ENCODE data around the gene PMM1. TPM values are rescaled to one million over a fixed set of nuclear protein-coding genes. Genes with fewer than 3 reads are reported as not detected.
"Not testable (repeated sequence)": the region's sequence is repeated elsewhere in the genome, so short reads cannot be mapped to it uniquely, and the experiment has no call there.

PMM1 gene
- total RNA-seq, 6 experiments from 2014 or later = 21.6 to 45.1 (median 36.2) TPM

GRCh38 chr22:41631115-41631514 is 41.5 kb upstream of the PMM1 start:
- H3K4me1 ChIP-seq; ATAC-seq; H3K27me3 ChIP-seq; H3K9me3 ChIP-seq; H3K4me3 ChIP-seq; intact Hi-C loops (cut with DNase I); H3K27ac ChIP-seq; DNase-seq: not testable (repeated sequence)
- no CpG with 5 or more reads among the region's 28 CpGs for WGBS (ENCODE audit: insufficient coverage, low coverage, low lambda C conversion rate, missing lambda C conversion rate)
- H3K36me3 ChIP-seq = peaks cover 0 to 74% (median 30%) of the 10 kb centered on the region in 4 donors

GRCh38 chr22:41625577-41625976 is 35.9 kb upstream of the PMM1 start:
- ATAC-seq (no peak), DNase-seq (peak in 1 of 3 donors; percentile 29)
- WGBS (ENCODE audit: insufficient coverage, low coverage, low lambda C conversion rate, missing lambda C conversion rate) = 61% methylated on average over 6 of the region's 7 CpGs
- Histone ChIP-seq H3K4me3 (no peak overlapping the region), H3K36me3 (peaks cover 0 to 79% (median 34%) of the 10 kb centered on the region in 4 donors), H3K9me3 (no peaks in the 10 kb centered on the region), H3K27me3 (no peaks in the 10 kb centered on the region), H3K4me1 (peaks cover 0 to 12% (median 4%) of the 10 kb centered on the region in 4 donors), H3K27ac (peak overlapping the region in 1 of 3 donors; percentile 0)
- TF ChIP-seq POLR2A (IDR thresholded peaks at IDR 0.05) = no peak
- no peak for TF ChIP-seq CTCF (IDR thresholded peaks at IDR 0.05)
- intact Hi-C loops (cut with DNase I) = no loop called here

- TF ChIP-seq CTCF (IDR thresholded peaks at IDR 0.05) (no peak), POLR2A (IDR thresholded peaks at IDR 0.05) (no peak)
- ATAC-seq (no peak), DNase-seq (no peak)
- intact Hi-C loops (cut with DNase I) = no loop called here
- H3K27ac ChIP-seq = peak overlapping the region; percentile 94 to 99 (median 96)
- peaks cover 0 to 46% (median 14%) of the 10 kb centered on the region in 4 donors for H3K36me3 ChIP-seq
- H3K4me3 ChIP-seq = peak overlapping the region; percentile 80 to 98 (median 90)
- 0% methylated on average over 8 of the region's 8 CpGs for WGBS (ENCODE audit: insufficient coverage, low coverage, low lambda C conversion rate, missing lambda C conversion rate)
- H3K9me3 ChIP-seq = no peaks in the 10 kb centered on the region
- H3K27me3 ChIP-seq = no peaks in the 10 kb centered on the region
- peaks cover 3 to 29% (median 5%) of the 10 kb centered on the region in 4 donors for H3K4me1 ChIP-seq
Measured at GRCh38 chr22:41621911-41622179, 32.2 kb upstream of the PMM1 start.

GRCh38 chr22:41621099-41621910 is 31.7 kb upstream of the PMM1 start, which contains the start of gene XRCC6:
XRCC6 (plus strand) TSS chr22:41621295; CDS start chr22:41622005, 710 bp downstream.
- peak; percentile 100 for DNase-seq
- no peaks in the 10 kb centered on the region for H3K9me3 ChIP-seq
- peaks cover 3 to 29% (median 5%) of the 10 kb centered on the region in 4 donors for H3K4me1 ChIP-seq
- ATAC-seq = peak; percentile 52 to 91 (median 90)
- peaks cover 0 to 40% (median 11%) of the 10 kb centered on the region in 4 donors for H3K36me3 ChIP-seq
- H3K27me3 ChIP-seq = no peaks in the 10 kb centered on the region
- WGBS (ENCODE audit: insufficient coverage, low coverage, low lambda C conversion rate, missing lambda C conversion rate) = 1% methylated on average over 13 of the region's 70 CpGs
- H3K27ac ChIP-seq = peak within 1 kb of the TSS; percentile 94 to 99 (median 96)
- intact Hi-C loops (cut with DNase I) = no loop called here
- no peak for TF ChIP-seq CTCF (IDR thresholded peaks at IDR 0.05)
- peak; percentile 80 for TF ChIP-seq POLR2A (IDR thresholded peaks at IDR 0.05)
- H3K4me3 ChIP-seq = peak within 1 kb of the TSS; percentile 80 to 98 (median 90)

- H3K4me1 ChIP-seq = peaks cover 3 to 35% (median 7%) of the 10 kb centered on the region in 4 donors
- DNase-seq (no peak), ATAC-seq (peak; percentile 9 to 95 (median 26))
- H3K27ac ChIP-seq = peak within 1 kb of the TSS; percentile 94 to 99 (median 96)
- WGBS (ENCODE audit: insufficient coverage, low coverage, low lambda C conversion rate, missing lambda C conversion rate) = under 1% methylated on average over 17 of the region's 40 CpGs
- H3K4me3 ChIP-seq = peak within 1 kb of the TSS; percentile 80 to 98 (median 90)
- intact Hi-C loops (cut with DNase I) = no loop called here
- TF ChIP-seq CTCF (IDR thresholded peaks at IDR 0.05) = no peak
- TF ChIP-seq POLR2A (IDR thresholded peaks at IDR 0.05) = peak; percentile 96
- H3K27me3 ChIP-seq = no peaks in the 10 kb centered on the region
- H3K36me3 ChIP-seq = peaks cover 0 to 34% (median 11%) of the 10 kb centered on the region in 4 donors
- H3K9me3 ChIP-seq = no peaks in the 10 kb centered on the region
Measured at GRCh38 chr22:41620589-41621098, 31.0 kb upstream of the PMM1 start, which contains the start of gene DESI1. DESI1 (minus strand) TSS chr22:41621043; CDS start chr22:41620839, 204 bp downstream.
